K562 (cell line): ENCODE measurements around the gene RNU5D-1. TPM values are rescaled to one million over a fixed set of nuclear protein-coding genes. Genes with fewer than 3 reads are reported as not detected.

ENCODE experiments used
- ARID2 ChIP-seq: fragments of 450-650 bp; IDR thresholded peaks from 2 replicates; pipeline ENCODE4 v1.6.1; 2017; ENCODE audit warnings: antibody characterized with exemption, mild to moderate bottlenecking
- BHLHE40 ChIP-seq: IDR thresholded peaks from 2 replicates; pipeline ENCODE4 v1.6.1; 2011; ENCODE audit warnings: low read length, improper control_type of control experiment
- CBX3 ChIP-seq, 2 experiments: IDR thresholded peaks; 1 replicate in 1 of 2; 2 replicates in 1 of 2; pipeline ENCODE4 v1.6.1; 2012; ENCODE audit warnings: inconsistent platforms in 2 of 2, low read length in 2 of 2, borderline replicate concordance in 1 of 2, control low read depth in 1 of 2
- IRF2 ChIP-seq: sonication (generic); formaldehyde crosslinking; IDR thresholded peaks from 2 replicates; pipeline ENCODE4 v1.8.1; 2022; ENCODE audit warnings: mild to moderate bottlenecking, missing genetic modification reagents
- NCOA1 ChIP-seq: fragments of 450-650 bp; IDR thresholded peaks from 2 replicates; pipeline ENCODE4 v1.6.1; 2016; ENCODE audit warnings: low read depth
- NFIC ChIP-seq: fragments of 450-650 bp; IDR thresholded peaks from 2 replicates; pipeline ENCODE4 v1.6.1; 2017; ENCODE audit warnings: mild to moderate bottlenecking, inconsistent platforms
- NFRKB ChIP-seq: fragments of 450-650 bp; IDR thresholded peaks from 2 replicates; pipeline ENCODE4 v1.6.1; 2016; ENCODE audit warnings: low read depth
- PTBP1 ChIP-seq: fragments of 200-400 bp; formaldehyde crosslinking; IDR thresholded peaks from 2 replicates; pipeline ENCODE4 v1.6.1; 2017; ENCODE audit warnings: low read depth, low read length
- SOX6 ChIP-seq: fragments of 450-650 bp; IDR thresholded peaks from 2 replicates; pipeline ENCODE4 v1.6.1; 2014; ENCODE audit warnings: mild to moderate bottlenecking
- TEAD2 ChIP-seq: fragments of 450-650 bp; IDR thresholded peaks from 2 replicates; pipeline ENCODE4 v1.6.1; 2016; ENCODE audit warnings: missing genetic modification characterization, control low read depth, missing compliant biosample characterization
- THRAP3 ChIP-seq: fragments of 450-650 bp; IDR thresholded peaks from 2 replicates; pipeline ENCODE4 v1.6.1; 2016; ENCODE audit warnings: mild to moderate bottlenecking, inconsistent platforms, borderline replicate concordance
- ZBTB17 ChIP-seq: fragments of 450-650 bp; formaldehyde crosslinking; IDR thresholded peaks from 2 replicates; pipeline ENCODE4 v1.4.0; 2020; ENCODE audit warnings: mild to moderate bottlenecking
- ZFPM2 ChIP-seq: fragments of 250-450 bp; sonication (Bioruptor Pico); IDR thresholded peaks from 2 replicates; pipeline ENCODE4 v1.5.1; 2022; ENCODE audit warnings: mild to moderate bottlenecking
- ZNF165 ChIP-seq: fragments of 250-450 bp; sonication (Bioruptor Pico); IDR thresholded peaks from 2 replicates; pipeline ENCODE4 v1.4.0; 2020; ENCODE audit warnings: borderline replicate concordance
- ZNF184 ChIP-seq: sonication (generic); formaldehyde crosslinking; IDR thresholded peaks from 2 replicates; pipeline ENCODE4 v1.5.0; 2020; ENCODE audit warnings: missing genetic modification reagents
- polyA plus RNA-seq, 8 experiments: library from polyadenylated mRNA; depleted of rRNA in 4 of 8; stranded (reverse) in 5 of 8; unstranded in 3 of 8; fragments of >200 nt; fragmentation: Nextera tagmentation in 2 of 8; fragmentation: Illumina TruSeq in 1 of 8; extraction: Ambion mirVana in 2 of 8; extraction: Trizol in 1 of 8; gene quantifications; 2 replicates each; pipeline versions ENCODE4 v1.2.1 to v1.2.3, GENCODE V29; 2011 to 2014; ENCODE audit warnings: inconsistent platforms in 1 of 8, missing spikeins in 1 of 8
- total RNA-seq, 7 experiments: library from RNA; depleted of rRNA in 6 of 7; stranded (reverse); fragments of >200 nt in 6 of 7; fragmentation: Illumina TruSeq in 2 of 7; extraction: Trizol in 2 of 7; gene quantifications; 2 replicates each; pipeline versions ENCODE4 v1.2.1 to v1.2.3, GENCODE V29; 2011 to 2021; ENCODE audit warnings: low replicate concordance in 1 of 7
- TF ChIP-seq, protein P1 (sequence below): fragments of 450-650 bp; IDR thresholded peaks from 2 replicates; pipeline ENCODE4 v1.6.1; 2016; ENCODE audit warnings: mild to moderate bottlenecking
- TF ChIP-seq, protein P2 (sequence below), 2 experiments: fragments of 450-650 bp; conservative IDR thresholded peaks; 2 replicates each; pipeline ENCODE4 v1.6.1; 2017; ENCODE audit warnings: mild to moderate bottlenecking in 2 of 2, moderate library complexity in 2 of 2
- TF ChIP-seq, protein P3 (sequence below): fragments of 250-450 bp; sonication (Bioruptor Pico); IDR thresholded peaks from 2 replicates; pipeline ENCODE4 v1.5.1; 2021; ENCODE audit warnings: mild to moderate bottlenecking
- TF ChIP-seq, protein P4 (sequence below), 2 experiments: fragments of 450-650 bp; IDR thresholded peaks; 2 replicates each; pipeline ENCODE4 v1.6.1; 2018; ENCODE audit warnings: mild to moderate bottlenecking in 2 of 2, low read depth in 1 of 2; ENCODE audit not compliant: partially characterized antibody in 2 of 2

The RNU5D-1 gene
- total and polyA plus RNA-seq, 9 of the 15 experiments (the other 6 are each of a cell fraction or from before 2014, with no cell fraction given): under 0.01 TPM; not detected in 8

DNA sequence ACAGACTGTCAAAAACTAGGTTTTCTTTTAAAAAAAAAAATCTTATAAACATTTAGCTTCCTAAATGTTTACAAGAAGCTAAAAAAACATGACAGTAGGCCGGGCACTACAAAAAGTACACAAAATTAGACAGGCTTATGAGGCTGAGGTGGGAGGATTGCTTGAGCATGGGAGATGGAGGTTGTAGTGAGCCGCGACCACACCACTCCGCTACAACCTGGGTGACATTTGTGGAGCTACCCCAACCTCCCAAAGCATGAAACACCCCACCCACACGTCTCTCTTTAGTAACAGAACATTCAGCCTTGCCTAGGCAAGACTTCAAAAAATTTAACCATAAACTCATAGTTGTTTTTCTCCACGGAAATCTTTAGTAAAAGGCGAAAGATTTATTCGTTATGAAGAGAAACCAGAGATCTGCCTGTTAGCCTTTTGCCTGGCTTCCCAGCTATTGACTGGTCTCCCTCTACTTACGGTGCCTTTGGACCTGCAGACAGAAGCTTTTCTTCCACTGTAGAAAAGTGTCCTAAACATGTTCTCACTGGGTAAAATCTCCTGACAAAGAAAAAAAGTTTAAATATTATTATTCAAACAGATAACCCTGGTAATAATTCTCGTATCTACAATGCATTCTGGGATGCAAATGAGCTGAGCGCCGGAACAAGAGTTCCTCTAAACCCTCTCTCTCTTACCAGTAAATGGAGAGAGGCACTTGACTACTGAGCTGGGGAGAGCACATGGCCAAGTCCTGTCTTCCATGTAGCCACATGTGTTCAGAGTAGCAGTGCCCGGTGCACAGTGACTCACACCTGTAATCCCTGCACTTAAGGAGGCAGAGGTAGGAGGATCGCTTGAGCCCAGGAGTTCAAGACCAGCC, 9.2 kb downstream of the RNU5D-1 start (continued):
- TF ChIP-seq, protein P1, sequence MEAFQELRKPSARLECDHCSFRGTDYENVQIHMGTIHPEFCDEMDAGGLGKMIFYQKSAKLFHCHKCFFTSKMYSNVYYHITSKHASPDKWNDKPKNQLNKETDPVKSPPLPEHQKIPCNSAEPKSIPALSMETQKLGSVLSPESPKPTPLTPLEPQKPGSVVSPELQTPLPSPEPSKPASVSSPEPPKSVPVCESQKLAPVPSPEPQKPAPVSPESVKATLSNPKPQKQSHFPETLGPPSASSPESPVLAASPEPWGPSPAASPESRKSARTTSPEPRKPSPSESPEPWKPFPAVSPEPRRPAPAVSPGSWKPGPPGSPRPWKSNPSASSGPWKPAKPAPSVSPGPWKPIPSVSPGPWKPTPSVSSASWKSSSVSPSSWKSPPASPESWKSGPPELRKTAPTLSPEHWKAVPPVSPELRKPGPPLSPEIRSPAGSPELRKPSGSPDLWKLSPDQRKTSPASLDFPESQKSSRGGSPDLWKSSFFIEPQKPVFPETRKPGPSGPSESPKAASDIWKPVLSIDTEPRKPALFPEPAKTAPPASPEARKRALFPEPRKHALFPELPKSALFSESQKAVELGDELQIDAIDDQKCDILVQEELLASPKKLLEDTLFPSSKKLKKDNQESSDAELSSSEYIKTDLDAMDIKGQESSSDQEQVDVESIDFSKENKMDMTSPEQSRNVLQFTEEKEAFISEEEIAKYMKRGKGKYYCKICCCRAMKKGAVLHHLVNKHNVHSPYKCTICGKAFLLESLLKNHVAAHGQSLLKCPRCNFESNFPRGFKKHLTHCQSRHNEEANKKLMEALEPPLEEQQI: peak; percentile 82
- peak; percentile 93 for TF ChIP-seq NFRKB
- no peak for TF ChIP-seq ZNF184 (CRISPR knock-in tag)
- TF ChIP-seq ARID2: peak; percentile 80; the same call in 1 of the 2 replicates
- TF ChIP-seq ZFPM2 (CRISPR knock-in tag): peak; percentile 99
- TF ChIP-seq THRAP3: no peak
- peak; percentile 61 for TF ChIP-seq TEAD2
- TF ChIP-seq IRF2 (CRISPR knock-in tag): peak; percentile 55; the same call in 1 of the 2 replicates
- TF ChIP-seq BHLHE40: peak; percentile 65
- TF ChIP-seq ZNF165 (CRISPR knock-in tag): no peak
- TF ChIP-seq SOX6: peak; percentile 91
- TF ChIP-seq, protein P2, sequence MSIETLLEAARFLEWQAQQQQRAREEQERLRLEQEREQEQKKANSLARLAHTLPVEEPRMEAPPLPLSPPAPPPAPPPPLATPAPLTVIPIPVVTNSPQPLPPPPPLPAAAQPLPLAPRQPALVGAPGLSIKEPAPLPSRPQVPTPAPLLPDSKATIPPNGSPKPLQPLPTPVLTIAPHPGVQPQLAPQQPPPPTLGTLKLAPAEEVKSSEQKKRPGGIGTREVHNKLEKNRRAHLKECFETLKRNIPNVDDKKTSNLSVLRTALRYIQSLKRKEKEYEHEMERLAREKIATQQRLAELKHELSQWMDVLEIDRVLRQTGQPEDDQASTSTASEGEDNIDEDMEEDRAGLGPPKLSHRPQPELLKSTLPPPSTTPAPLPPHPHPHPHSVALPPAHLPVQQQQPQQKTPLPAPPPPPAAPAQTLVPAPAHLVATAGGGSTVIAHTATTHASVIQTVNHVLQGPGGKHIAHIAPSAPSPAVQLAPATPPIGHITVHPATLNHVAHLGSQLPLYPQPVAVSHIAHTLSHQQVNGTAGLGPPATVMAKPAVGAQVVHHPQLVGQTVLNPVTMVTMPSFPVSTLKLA (conservative IDR thresholded peaks at IDR 0.05): peak; percentile 80 to 88
- TF ChIP-seq, protein P3, sequence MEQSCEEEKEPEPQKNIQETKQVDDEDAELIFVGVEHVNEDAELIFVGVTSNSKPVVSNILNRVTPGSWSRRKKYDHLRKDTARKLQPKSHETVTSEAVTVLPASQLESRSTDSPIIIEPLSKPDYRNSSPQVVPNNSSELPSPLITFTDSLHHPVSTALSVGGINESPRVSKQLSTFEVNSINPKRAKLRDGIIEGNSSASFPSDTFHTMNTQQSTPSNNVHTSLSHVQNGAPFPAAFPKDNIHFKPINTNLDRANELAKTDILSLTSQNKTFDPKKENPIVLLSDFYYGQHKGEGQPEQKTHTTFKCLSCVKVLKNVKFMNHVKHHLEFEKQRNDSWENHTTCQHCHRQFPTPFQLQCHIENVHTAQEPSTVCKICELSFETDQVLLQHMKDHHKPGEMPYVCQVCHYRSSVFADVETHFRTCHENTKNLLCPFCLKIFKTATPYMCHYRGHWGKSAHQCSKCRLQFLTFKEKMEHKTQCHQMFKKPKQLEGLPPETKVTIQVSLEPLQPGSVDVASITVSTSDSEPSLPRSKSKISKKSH (CRISPR knock-in tag): peak; percentile 97
- peak; percentile 99 for TF ChIP-seq PTBP1
- TF ChIP-seq NFIC: peak; percentile 94
- peak; percentile 97 for TF ChIP-seq ZBTB17 (CRISPR knock-in tag)
- TF ChIP-seq CBX3 (IDR thresholded peaks at IDR 0.05; ENCODE audit: borderline replicate concordance in 1 of 2, low read length in 2 of 2): peak in 1 of 2 experiments; percentile 95; a peak in 2 of 3 replicates
- TF ChIP-seq, protein P4, sequence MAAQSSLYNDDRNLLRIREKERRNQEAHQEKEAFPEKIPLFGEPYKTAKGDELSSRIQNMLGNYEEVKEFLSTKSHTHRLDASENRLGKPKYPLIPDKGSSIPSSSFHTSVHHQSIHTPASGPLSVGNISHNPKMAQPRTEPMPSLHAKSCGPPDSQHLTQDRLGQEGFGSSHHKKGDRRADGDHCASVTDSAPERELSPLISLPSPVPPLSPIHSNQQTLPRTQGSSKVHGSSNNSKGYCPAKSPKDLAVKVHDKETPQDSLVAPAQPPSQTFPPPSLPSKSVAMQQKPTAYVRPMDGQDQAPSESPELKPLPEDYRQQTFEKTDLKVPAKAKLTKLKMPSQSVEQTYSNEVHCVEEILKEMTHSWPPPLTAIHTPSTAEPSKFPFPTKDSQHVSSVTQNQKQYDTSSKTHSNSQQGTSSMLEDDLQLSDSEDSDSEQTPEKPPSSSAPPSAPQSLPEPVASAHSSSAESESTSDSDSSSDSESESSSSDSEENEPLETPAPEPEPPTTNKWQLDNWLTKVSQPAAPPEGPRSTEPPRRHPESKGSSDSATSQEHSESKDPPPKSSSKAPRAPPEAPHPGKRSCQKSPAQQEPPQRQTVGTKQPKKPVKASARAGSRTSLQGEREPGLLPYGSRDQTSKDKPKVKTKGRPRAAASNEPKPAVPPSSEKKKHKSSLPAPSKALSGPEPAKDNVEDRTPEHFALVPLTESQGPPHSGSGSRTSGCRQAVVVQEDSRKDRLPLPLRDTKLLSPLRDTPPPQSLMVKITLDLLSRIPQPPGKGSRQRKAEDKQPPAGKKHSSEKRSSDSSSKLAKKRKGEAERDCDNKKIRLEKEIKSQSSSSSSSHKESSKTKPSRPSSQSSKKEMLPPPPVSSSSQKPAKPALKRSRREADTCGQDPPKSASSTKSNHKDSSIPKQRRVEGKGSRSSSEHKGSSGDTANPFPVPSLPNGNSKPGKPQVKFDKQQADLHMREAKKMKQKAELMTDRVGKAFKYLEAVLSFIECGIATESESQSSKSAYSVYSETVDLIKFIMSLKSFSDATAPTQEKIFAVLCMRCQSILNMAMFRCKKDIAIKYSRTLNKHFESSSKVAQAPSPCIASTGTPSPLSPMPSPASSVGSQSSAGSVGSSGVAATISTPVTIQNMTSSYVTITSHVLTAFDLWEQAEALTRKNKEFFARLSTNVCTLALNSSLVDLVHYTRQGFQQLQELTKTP (IDR thresholded peaks at IDR 0.05; ENCODE audit: low read depth in 1 of 2, partially characterized antibody in 2 of 2): peak; percentile 91 to 99
- TF ChIP-seq NCOA1: peak; percentile 88
